A673 (cell line): ENCODE data around the gene HES1.

Experiments used
- EZH2 ChIP-seq: fragments of 200-600 bp; sonication (generic); IDR thresholded peaks from 2 replicates; pipeline ENCODE4 v1.6.1; 2017; ENCODE audit warnings: borderline replicate concordance, low read depth, mild to moderate bottlenecking, mixed read lengths, antibody characterized with exemption, low read length; ENCODE audit not compliant: poor library complexity, severe bottlenecking
- TF ChIP-seq, protein P1 (sequence below): fragments of 300-800, 200-600 bp; sonication (generic); conservative IDR thresholded peaks from 2 replicates; pipeline ENCODE4 v1.5.1; 2017; ENCODE audit warnings: low read depth, mild to moderate bottlenecking, antibody characterized with exemption, low read length, moderate library complexity, mixed read lengths

DNA sequence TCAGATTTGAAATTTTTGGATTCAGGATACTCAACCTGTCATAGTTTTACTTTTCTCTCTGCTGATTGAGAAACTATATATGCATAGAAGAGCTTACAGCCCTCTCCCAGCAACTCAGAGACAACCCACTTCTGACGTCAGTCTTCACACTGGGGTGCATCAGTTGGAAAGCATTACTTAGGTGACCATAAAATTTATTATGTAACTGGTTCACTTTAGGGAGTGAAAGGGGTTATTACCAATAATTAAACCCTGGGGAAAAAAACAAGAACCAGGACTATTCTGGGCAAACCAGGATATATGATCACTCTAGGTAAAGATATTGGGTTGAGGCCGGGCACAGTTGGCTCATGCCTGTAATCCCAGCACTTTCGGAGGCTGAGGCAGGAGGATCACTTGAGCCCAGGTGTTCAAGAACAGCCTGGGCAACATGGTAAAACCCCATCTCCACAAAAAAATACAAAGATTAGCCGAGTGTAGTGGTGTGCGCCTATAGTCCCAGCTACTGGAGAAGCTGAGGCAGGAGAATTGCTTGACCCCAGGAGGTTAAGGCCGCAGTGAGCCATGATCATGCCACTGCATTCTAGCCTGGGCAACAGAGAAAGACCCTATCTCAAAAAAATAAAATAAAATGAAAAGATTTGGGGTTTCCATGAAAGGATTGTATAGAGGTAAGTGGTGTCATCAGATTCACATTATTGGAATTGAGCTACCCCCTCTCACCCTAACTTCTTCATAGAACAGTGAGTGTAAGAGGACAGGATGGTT is 27.1 kb downstream of the HES1 start:
- TF ChIP-seq, protein P1, sequence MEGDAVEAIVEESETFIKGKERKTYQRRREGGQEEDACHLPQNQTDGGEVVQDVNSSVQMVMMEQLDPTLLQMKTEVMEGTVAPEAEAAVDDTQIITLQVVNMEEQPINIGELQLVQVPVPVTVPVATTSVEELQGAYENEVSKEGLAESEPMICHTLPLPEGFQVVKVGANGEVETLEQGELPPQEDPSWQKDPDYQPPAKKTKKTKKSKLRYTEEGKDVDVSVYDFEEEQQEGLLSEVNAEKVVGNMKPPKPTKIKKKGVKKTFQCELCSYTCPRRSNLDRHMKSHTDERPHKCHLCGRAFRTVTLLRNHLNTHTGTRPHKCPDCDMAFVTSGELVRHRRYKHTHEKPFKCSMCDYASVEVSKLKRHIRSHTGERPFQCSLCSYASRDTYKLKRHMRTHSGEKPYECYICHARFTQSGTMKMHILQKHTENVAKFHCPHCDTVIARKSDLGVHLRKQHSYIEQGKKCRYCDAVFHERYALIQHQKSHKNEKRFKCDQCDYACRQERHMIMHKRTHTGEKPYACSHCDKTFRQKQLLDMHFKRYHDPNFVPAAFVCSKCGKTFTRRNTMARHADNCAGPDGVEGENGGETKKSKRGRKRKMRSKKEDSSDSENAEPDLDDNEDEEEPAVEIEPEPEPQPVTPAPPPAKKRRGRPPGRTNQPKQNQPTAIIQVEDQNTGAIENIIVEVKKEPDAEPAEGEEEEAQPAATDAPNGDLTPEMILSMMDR = no peak
- no peak for TF ChIP-seq EZH2
